Embryonic facial prominence (tissue), 1 donor: ENCODE measurements around the gene KCNC2.

Source experiments
- DNase-seq: peaks from one replicate; pipeline ENCODE4 v3.0.0-alpha.2; 2016; ENCODE audit errors: extremely low spot score

KCNC2 gene

GRCh38 chr12:75161488-75161887, 48.2 kb downstream of the KCNC2 start:
- DNase-seq, result no peak

- DNase-seq, result no peak
These were observed 52.3 kb downstream of the KCNC2 start for GRCh38 chr12:75157385-75157784.

GRCh38 chr12:75155962-75156361, 53.7 kb downstream of the KCNC2 start:
- DNase-seq, result no peak

GRCh38 chr12:75154388-75154787, 55.3 kb downstream of the KCNC2 start:
- DNase-seq, result no peak

- DNase-seq, result no peak
These were observed 70.4 kb downstream of the KCNC2 start for GRCh38 chr12:75139196-75139595.

- DNase-seq, result no peak
These were observed 71.7 kb downstream of the KCNC2 start for GRCh38 chr12:75137896-75138295.

GRCh38 chr12:75135026-75135425, 74.6 kb downstream of the KCNC2 start:
- DNase-seq, result no peak

GRCh38 chr12:75130811-75131210, 78.8 kb downstream of the KCNC2 start:
- DNase-seq, result no peak

- DNase-seq, result no peak
These were observed 80.4 kb downstream of the KCNC2 start for GRCh38 chr12:75129275-75129674.

- no peak for DNase-seq
These were observed 88.5 kb downstream of the KCNC2 start for GRCh38 chr12:75121036-75121705.

GRCh38 chr12:75120311-75120711, 89.3 kb downstream of the KCNC2 start:
- DNase-seq, result no peak

GRCh38 chr12:75116646-75117198, 92.9 kb downstream of the KCNC2 start:
- no peak for DNase-seq

GRCh38 chr12:75115748-75116147, 93.9 kb downstream of the KCNC2 start:
- no peak for DNase-seq

GRCh38 chr12:75103822-75104221, 105.8 kb downstream of the KCNC2 start:
- no peak for DNase-seq

GRCh38 chr12:75101781-75102180, 107.9 kb downstream of the KCNC2 start:
- DNase-seq, result no peak

GRCh38 chr12:75099210-75099609, 110.4 kb downstream of the KCNC2 start:
- no peak for DNase-seq

- no peak for DNase-seq
These were observed 112.6 kb downstream of the KCNC2 start for GRCh38 chr12:75097003-75097402.

- no peak for DNase-seq
These were observed 122.0 kb downstream of the KCNC2 start for GRCh38 chr12:75087654-75088053.

GRCh38 chr12:75086091-75087038, 123.3 kb downstream of the KCNC2 start:
- DNase-seq, result no peak

GRCh38 chr12:75081305-75081704, 128.3 kb downstream of the KCNC2 start:
- DNase-seq, result no peak

- no peak for DNase-seq
These were observed 129.1 kb downstream of the KCNC2 start for GRCh38 chr12:75080582-75080981.

- DNase-seq, result no peak
These were observed 144.2 kb downstream of the KCNC2 start for GRCh38 chr12:75065482-75065881.

GRCh38 chr12:75062691-75063090, 146.9 kb downstream of the KCNC2 start:
- DNase-seq, result no peak
